SK-N-SH treated with all-trans-retinoic acid at 6 μM for 48 hours (cell line): Measurements from ENCODE around the gene XDH.

Experiments
- ATAC-seq: fragments of 200-7000 bp; cut with Tn5 transposase; 3 replicates; pipeline ENCODE4 v1.9.1; 2020; ENCODE audit warnings: mild to moderate bottlenecking, moderate library complexity
- BACH2 ChIP-seq: fragments of 250-450 bp; sonication (Bioruptor Pico); IDR thresholded peaks from 2 replicates; pipeline ENCODE4 v1.9.0; 2021; ENCODE audit warnings: mild to moderate bottlenecking, borderline replicate concordance
- CSDC2 ChIP-seq: fragments of 250-450 bp; sonication (Bioruptor Pico); IDR thresholded peaks from 2 replicates; pipeline ENCODE4 v1.5.0; 2020; ENCODE audit warnings: mild to moderate bottlenecking, moderate library complexity
- ESRRG ChIP-seq: fragments of 250-450 bp; sonication (Bioruptor Pico); IDR thresholded peaks from 2 replicates; pipeline ENCODE4 v1.6.1; 2021; ENCODE audit warnings: mild to moderate bottlenecking
- GLIS3 ChIP-seq: fragments of 250-450 bp; sonication (Bioruptor Pico); IDR thresholded peaks from 2 replicates; pipeline ENCODE4 v1.5.0; 2020; ENCODE audit warnings: mild to moderate bottlenecking, moderate library complexity
- ISL1 ChIP-seq: fragments of 250-450 bp; sonication (Bioruptor Pico); IDR thresholded peaks from 2 replicates; pipeline ENCODE4 v2.1.2; 2022; ENCODE audit warnings: mild to moderate bottlenecking, moderate library complexity
- PPARA ChIP-seq: fragments of 250-450 bp; sonication (Bioruptor Pico); IDR thresholded peaks from 2 replicates; pipeline ENCODE4 v1.5.0; 2020; ENCODE audit warnings: mild to moderate bottlenecking, borderline replicate concordance
- RARB ChIP-seq: fragments of 250-450 bp; sonication (Bioruptor Pico); IDR thresholded peaks from 2 replicates; pipeline ENCODE4 v1.8.0; 2021; ENCODE audit warnings: mild to moderate bottlenecking, moderate library complexity
- SNAI2 ChIP-seq: fragments of 250-450 bp; sonication (Bioruptor Pico); IDR thresholded peaks from 2 replicates; pipeline ENCODE4 v1.5.0; 2020; ENCODE audit warnings: mild to moderate bottlenecking, moderate library complexity
- TCF4 ChIP-seq: fragments of 250-450 bp; sonication (Bioruptor Pico); IDR thresholded peaks from 2 replicates; pipeline ENCODE4 v1.8.0; 2021; ENCODE audit warnings: mild to moderate bottlenecking, moderate library complexity, borderline replicate concordance
- TOX ChIP-seq: fragments of 250-450 bp; sonication (Bioruptor Pico); IDR thresholded peaks from 2 replicates; pipeline ENCODE4 v1.8.0; 2021; ENCODE audit warnings: mild to moderate bottlenecking, moderate library complexity, borderline replicate concordance
- ZC3H10 ChIP-seq: fragments of 250-450 bp; sonication (Bioruptor Pico); IDR thresholded peaks from 2 replicates; pipeline ENCODE4 v1.5.1; 2021; ENCODE audit warnings: mild to moderate bottlenecking, moderate library complexity
- ZFP3 ChIP-seq: fragments of 250-450 bp; sonication (Bioruptor Pico); IDR thresholded peaks from 2 replicates; pipeline ENCODE4 v1.5.0; 2020; ENCODE audit warnings: mild to moderate bottlenecking, moderate library complexity
- ZFP30 ChIP-seq: fragments of 450-650 bp; formaldehyde crosslinking; IDR thresholded peaks from 2 replicates; pipeline ENCODE4 v1.5.0; 2022; ENCODE audit warnings: mild to moderate bottlenecking, moderate library complexity
- ZNF565 ChIP-seq: fragments of 450-650 bp; formaldehyde crosslinking; conservative IDR thresholded peaks from 2 replicates; pipeline ENCODE4 v1.5.0; 2020; ENCODE audit warnings: low read depth, mild to moderate bottlenecking, moderate library complexity
- ZNF70 ChIP-seq: fragments of 450-650 bp; formaldehyde crosslinking; IDR thresholded peaks from 2 replicates; pipeline ENCODE4 v1.5.0; 2020; ENCODE audit warnings: mild to moderate bottlenecking, moderate library complexity
- ZNF8 ChIP-seq: fragments of 450-650 bp; formaldehyde crosslinking; IDR thresholded peaks from 2 replicates; pipeline ENCODE4 v1.5.0; 2020; ENCODE audit warnings: mild to moderate bottlenecking, moderate library complexity
- TF ChIP-seq, protein P1 (sequence below): fragments of 250-450 bp; sonication (Bioruptor Pico); IDR thresholded peaks from 2 replicates; pipeline ENCODE4 v1.5.1; 2021; ENCODE audit warnings: mild to moderate bottlenecking, moderate library complexity
- TF ChIP-seq, protein P2 (sequence below): fragments of 250-450 bp; sonication (Bioruptor Pico); IDR thresholded peaks from 2 replicates; pipeline ENCODE4 v1.8.0; 2021; ENCODE audit warnings: low read depth, mild to moderate bottlenecking, moderate library complexity, borderline replicate concordance
- TF ChIP-seq, protein P3 (sequence below): fragments of 250-450 bp; sonication (Bioruptor Pico); IDR thresholded peaks from 2 replicates; pipeline ENCODE4 v1.5.1; 2020; ENCODE audit warnings: low read depth, mild to moderate bottlenecking, moderate library complexity
- TF ChIP-seq, protein P4 (sequence below): fragments of 250-450 bp; sonication (Bioruptor Pico); IDR thresholded peaks from 2 replicates; pipeline ENCODE4 v1.5.0; 2020; ENCODE audit warnings: mild to moderate bottlenecking, moderate library complexity

XDH gene

DNA sequence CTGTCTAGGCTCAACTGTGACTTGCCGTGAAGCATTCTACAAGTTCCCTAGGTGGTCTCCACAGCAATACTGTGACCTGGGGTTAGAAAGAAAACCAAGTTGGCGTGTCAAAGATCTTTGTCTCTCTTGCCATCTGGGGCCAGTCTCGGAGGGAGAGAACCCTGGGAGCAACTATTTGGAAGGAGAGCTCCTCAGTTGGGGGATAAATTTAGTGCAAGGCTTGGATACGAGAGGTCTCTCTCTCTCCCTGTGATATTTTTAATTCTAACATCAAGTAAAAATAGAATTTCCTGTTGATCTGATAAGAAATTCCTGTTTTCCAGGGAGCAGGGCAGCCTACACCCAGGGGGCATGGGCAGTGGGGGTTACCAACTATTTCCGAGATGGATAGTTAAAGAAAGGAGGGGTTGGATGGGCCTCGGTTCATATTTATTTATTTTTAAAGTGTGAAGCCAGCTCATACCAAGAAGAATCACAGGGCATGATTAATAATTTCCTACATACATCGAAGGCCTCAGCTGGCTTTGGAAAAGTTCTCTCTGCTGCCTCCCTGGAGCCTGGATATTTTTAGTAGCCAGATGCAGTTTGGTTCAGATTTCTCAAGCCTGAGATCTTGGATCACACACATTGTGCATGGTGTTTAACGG is 117.8 kb downstream of the XDH start:
- TF ChIP-seq CSDC2 (CRISPR knock-in tag) (no peak), TCF4 (CRISPR knock-in tag) (no peak), ZFP30 (CRISPR knock-in tag) (no peak), ZNF8 (CRISPR knock-in tag) (no peak), ISL1 (CRISPR knock-in tag) (no peak), ZFP3 (CRISPR knock-in tag) (no peak), PPARA (no peak), ZC3H10 (CRISPR knock-in tag) (no peak), ZNF70 (CRISPR knock-in tag) (no peak), TOX (CRISPR knock-in tag) (no peak), ESRRG (CRISPR knock-in tag) (no peak), ZNF565 (CRISPR knock-in tag) (no peak), GLIS3 (CRISPR knock-in tag) (no peak), RARB (CRISPR knock-in tag) (no peak)
- TF ChIP-seq, protein P1, sequence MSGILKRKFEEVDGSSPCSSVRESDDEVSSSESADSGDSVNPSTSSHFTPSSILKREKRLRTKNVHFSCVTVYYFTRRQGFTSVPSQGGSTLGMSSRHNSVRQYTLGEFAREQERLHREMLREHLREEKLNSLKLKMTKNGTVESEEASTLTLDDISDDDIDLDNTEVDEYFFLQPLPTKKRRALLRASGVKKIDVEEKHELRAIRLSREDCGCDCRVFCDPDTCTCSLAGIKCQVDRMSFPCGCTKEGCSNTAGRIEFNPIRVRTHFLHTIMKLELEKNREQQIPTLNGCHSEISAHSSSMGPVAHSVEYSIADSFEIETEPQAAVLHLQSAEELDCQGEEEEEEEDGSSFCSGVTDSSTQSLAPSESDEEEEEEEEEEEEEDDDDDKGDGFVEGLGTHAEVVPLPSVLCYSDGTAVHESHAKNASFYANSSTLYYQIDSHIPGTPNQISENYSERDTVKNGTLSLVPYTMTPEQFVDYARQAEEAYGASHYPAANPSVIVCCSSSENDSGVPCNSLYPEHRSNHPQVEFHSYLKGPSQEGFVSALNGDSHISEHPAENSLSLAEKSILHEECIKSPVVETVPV (CRISPR knock-in tag) = no peak
- TF ChIP-seq, protein P2, sequence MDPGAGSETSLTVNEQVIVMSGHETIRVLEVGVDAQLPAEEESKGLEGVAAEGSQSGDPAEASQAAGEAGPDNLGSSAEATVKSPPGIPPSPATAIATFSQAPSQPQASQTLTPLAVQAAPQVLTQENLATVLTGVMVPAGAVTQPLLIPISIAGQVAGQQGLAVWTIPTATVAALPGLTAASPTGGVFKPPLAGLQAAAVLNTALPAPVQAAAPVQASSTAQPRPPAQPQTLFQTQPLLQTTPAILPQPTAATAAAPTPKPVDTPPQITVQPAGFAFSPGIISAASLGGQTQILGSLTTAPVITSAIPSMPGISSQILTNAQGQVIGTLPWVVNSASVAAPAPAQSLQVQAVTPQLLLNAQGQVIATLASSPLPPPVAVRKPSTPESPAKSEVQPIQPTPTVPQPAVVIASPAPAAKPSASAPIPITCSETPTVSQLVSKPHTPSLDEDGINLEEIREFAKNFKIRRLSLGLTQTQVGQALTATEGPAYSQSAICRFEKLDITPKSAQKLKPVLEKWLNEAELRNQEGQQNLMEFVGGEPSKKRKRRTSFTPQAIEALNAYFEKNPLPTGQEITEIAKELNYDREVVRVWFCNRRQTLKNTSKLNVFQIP = no peak
- TF ChIP-seq, protein P3, sequence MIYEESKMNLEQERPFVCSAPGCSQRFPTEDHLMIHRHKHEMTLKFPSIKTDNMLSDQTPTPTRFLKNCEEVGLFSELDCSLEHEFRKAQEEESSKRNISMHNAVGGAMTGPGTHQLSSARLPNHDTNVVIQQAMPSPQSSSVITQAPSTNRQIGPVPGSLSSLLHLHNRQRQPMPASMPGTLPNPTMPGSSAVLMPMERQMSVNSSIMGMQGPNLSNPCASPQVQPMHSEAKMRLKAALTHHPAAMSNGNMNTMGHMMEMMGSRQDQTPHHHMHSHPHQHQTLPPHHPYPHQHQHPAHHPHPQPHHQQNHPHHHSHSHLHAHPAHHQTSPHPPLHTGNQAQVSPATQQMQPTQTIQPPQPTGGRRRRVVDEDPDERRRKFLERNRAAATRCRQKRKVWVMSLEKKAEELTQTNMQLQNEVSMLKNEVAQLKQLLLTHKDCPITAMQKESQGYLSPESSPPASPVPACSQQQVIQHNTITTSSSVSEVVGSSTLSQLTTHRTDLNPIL = no peak
- TF ChIP-seq, protein P4, sequence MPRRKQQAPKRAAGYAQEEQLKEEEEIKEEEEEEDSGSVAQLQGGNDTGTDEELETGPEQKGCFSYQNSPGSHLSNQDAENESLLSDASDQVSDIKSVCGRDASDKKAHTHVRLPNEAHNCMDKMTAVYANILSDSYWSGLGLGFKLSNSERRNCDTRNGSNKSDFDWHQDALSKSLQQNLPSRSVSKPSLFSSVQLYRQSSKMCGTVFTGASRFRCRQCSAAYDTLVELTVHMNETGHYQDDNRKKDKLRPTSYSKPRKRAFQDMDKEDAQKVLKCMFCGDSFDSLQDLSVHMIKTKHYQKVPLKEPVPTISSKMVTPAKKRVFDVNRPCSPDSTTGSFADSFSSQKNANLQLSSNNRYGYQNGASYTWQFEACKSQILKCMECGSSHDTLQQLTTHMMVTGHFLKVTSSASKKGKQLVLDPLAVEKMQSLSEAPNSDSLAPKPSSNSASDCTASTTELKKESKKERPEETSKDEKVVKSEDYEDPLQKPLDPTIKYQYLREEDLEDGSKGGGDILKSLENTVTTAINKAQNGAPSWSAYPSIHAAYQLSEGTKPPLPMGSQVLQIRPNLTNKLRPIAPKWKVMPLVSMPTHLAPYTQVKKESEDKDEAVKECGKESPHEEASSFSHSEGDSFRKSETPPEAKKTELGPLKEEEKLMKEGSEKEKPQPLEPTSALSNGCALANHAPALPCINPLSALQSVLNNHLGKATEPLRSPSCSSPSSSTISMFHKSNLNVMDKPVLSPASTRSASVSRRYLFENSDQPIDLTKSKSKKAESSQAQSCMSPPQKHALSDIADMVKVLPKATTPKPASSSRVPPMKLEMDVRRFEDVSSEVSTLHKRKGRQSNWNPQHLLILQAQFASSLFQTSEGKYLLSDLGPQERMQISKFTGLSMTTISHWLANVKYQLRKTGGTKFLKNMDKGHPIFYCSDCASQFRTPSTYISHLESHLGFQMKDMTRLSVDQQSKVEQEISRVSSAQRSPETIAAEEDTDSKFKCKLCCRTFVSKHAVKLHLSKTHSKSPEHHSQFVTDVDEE (CRISPR knock-in tag) = no peak
- ATAC-seq = peak; percentile 11; the same call in 1 of the 3 replicates

DNA sequence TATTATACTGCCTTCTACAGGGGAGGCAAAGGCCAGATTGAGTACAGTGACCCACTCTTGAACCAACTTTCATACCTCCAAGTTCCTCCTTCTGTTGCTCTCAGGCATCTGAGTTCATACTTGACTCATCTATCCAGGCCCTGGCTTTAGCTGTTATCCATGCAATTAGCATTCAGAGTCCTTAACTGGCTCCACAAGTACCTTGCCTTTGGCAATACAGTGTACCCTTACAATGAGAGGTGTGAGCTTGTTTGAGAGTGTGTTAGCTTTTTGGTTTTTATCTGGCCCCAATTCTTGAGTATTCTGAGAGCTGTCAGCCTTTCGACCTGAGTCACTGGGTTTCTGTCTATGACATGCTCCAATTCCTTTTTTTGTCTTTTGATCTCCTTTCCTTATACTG is 120.3 kb downstream of the XDH start:
- TF ChIP-seq ZFP30 (CRISPR knock-in tag) (no peak), CSDC2 (CRISPR knock-in tag) (no peak), BACH2 (CRISPR knock-in tag) (no peak), SNAI2 (CRISPR knock-in tag) (no peak), ESRRG (CRISPR knock-in tag) (no peak), ZFP3 (CRISPR knock-in tag) (no peak), GLIS3 (CRISPR knock-in tag) (no peak), RARB (CRISPR knock-in tag) (no peak), ISL1 (CRISPR knock-in tag) (no peak), ZNF70 (CRISPR knock-in tag) (no peak), TCF4 (CRISPR knock-in tag) (no peak)
- TF ChIP-seq, protein P4 (CRISPR knock-in tag) = no peak
- TF ChIP-seq, protein P1 (CRISPR knock-in tag) = no peak
- no peak for ATAC-seq
